ENCODE data around the gene GLTP.

- TF ChIP-seq POLR2A (IDR thresholded peaks at IDR 0.05), result no peak
- no peak for TF ChIP-seq CTCF (IDR thresholded peaks at IDR 0.05)
Observed at GRCh38 chr12:109892748-109893147, 12.4 kb upstream of the GLTP start.
